ENCODE results near the gene HOXB9. TPM values are rescaled to one million over a fixed set of nuclear protein-coding genes. Genes with fewer than 3 reads are reported as not detected.

HOXB9 gene
- total RNA-seq, 1 experiment from 2014 or later, result 4.0 TPM

DNA sequence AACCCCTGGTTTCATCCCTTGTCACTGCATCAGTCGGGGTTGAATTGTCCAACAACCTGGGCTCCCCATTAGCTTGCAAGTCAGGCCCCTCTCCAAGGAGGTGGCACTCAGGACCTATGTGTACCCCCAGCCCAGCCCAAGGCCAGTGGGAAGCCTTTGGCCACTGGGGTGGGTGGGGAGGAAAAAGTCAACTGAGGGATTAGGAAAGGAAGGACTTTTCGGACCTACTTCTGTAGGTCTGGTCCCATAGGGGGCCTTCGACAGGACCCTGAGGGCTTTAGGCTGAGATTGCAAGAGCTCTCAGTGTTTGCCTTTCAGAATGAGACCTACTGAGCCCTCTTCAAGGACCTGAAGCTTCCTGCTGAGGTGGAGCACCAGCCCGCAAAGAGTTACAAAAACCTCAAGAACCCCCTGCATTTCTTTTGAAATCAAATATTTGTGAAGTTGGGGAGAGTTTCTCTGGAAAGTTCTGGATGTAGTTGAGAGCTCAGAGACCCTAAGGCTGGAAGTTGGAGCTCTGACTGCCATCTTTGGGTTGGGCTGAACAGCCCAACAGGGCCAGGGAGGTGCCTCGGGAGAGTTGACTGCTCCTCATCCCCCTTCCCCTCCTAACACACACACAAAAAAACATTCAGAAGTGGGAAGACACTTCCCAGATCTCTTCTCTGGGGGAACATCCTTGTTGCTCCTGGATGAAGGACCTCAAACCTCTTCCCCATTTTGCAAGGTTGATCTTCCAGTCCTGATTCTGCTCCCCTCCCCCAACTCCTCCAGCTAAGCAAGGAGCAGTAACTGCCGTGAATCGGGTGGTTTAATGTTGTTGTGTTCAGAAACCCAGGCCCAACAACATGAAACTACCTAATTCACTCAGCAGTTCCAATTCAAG lies 5.8 kb upstream of the HOXB9 start:
- H3K4me1 ChIP-seq, result peaks cover 7% of the 10 kb centered on the region
- no peak overlapping the region for H3K4me3 ChIP-seq
- H3K36me3 ChIP-seq, result no peaks in the 10 kb centered on the region
- peaks cover 13% of the 10 kb centered on the region; the same call in 1 of the 2 replicates for H3K27me3 ChIP-seq
- no peaks in the 10 kb centered on the region for H3K9me3 ChIP-seq (replicated peaks)
- no peak overlapping the region for H3K27ac ChIP-seq
- DNase-seq, result no peak

DNA sequence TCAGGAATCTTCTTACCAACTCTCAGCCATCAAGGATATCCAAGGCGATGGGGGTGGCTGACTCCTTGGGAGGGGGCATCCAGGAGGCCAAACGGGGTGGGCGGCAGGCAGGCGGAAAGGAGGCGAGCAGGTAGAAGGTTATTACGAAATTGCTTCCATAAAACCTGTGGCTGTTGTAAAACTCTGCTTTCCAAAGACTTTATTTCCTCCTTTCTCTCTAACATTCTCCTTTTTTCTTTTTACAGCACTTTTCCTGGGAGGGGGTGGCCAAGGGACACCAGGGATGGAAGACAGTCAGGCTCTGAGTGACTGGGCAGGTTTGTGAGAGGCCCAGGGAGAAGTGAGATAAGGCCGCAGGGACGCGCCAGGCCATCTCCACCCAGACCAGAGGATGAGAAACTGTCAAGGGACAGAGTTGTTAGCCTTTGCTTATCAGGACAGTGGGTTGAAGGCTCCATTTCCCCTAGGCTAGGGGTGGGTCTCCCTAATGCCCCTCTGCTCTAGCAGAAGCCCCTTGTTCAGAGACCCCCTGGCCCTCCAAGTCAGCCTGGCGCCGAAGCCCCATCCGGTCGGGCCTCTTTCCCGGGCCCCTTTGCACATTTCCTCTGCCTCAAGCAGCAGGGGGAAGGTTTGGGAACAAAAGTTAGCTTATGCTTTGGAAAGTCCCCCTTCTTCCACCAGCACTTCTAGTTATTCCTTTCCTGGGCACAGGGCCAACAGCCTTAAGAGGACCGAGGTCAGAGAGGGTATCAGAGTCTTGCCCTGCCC lies 5.0 kb upstream of the HOXB9 start:
- Histone ChIP-seq H3K36me3 (no peaks in the 10 kb centered on the region), H3K9me3 (replicated peaks) (no peaks in the 10 kb centered on the region), H3K27me3 (peaks cover 10% of the 10 kb centered on the region; the same call in 1 of the 2 replicates), H3K4me1 (peaks cover 3% of the 10 kb centered on the region), H3K27ac (no peak overlapping the region), H3K4me3 (no peak overlapping the region)
- no peak for DNase-seq

- Histone ChIP-seq H3K36me3 (no peaks in the 10 kb centered on the region), H3K9me3 (replicated peaks) (no peaks in the 10 kb centered on the region), H3K27ac (no peak overlapping the region), H3K4me3 (no peak overlapping the region), H3K4me1 (no peaks in the 10 kb centered on the region; the same call in none of the 2 replicates), H3K27me3 (peaks cover 5% of the 10 kb centered on the region; the same call in 1 of the 2 replicates)
- no peak for DNase-seq
Observed at GRCh38 chr17:48630009-48630924, 4.1 kb upstream of the HOXB9 start.

DNA sequence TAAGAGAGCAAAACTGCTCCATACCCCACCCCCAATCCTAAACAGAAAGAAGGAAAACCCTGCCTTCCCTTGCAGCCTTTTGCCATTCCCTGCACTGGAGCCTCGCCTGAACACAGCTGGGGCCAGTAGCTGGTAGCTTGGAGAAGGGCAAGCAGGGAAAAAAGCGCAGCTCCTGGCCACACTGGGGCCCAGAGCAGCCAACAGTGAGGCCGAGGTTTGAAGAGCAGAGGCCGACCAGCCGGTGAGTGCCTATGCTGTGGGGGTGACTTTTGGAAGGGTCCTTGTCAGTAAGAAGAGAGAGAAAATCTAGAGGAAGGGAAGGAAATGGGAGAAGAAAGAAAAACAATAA lies 3.2 kb upstream of the HOXB9 start:
- H3K4me1 ChIP-seq, result no peaks in the 10 kb centered on the region; the same call in 1 of the 2 replicates
- H3K36me3 ChIP-seq, result no peaks in the 10 kb centered on the region
- no peak overlapping the region for H3K27ac ChIP-seq
- H3K27me3 ChIP-seq, result peaks cover 11% of the 10 kb centered on the region
- DNase-seq, result no peak
- H3K9me3 ChIP-seq (replicated peaks), result no peaks in the 10 kb centered on the region
- no peak overlapping the region for H3K4me3 ChIP-seq

DNA sequence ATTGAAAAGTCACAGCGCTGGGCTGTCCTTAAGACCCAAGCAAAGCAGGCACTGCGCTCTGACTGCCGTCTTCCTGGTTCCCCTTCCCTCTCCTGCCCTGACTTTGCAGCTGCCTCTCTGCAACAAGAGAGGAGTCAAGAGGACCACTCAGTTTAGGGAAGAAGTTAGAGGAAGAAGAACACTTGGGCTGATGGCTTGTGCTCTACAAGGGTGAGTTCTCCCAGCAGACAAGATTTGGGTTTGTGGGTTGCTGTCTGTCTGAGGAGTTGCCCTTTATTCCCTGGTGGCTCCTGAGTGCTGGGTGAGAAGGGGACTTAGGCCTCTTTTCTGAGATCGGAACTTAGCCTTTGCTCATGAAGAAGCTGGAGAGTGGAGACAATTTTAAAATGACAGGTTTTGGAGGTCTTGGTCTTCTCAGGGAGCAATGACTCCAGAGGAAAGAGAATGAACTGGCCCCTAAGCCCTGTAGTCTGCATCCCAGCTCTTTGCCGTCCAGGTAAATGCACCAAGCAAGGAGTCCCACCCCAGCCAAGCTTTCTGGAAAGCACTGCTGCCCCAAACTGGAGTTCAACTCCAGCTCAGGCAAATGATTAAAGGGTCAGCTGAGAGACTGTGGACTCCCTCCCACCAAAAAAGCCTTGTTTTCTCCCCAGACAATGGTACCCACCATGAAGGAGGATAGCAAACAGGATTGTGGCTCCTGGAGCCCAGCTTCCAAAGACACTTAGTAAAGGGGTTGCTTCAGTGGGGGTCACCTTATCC lies 2.7 kb upstream of the HOXB9 start:
- no peaks in the 10 kb centered on the region for H3K9me3 ChIP-seq (replicated peaks)
- H3K4me1 ChIP-seq, result no peaks in the 10 kb centered on the region; the same call in 1 of the 2 replicates
- H3K27me3 ChIP-seq, result peaks cover 16% of the 10 kb centered on the region
- DNase-seq, result no peak
- H3K36me3 ChIP-seq, result no peaks in the 10 kb centered on the region
- H3K27ac ChIP-seq, result no peak overlapping the region
- no peak overlapping the region for H3K4me3 ChIP-seq

GRCh38 chr17:48627623-48628521 lies 1.7 kb upstream of the HOXB9 start:
- Histone ChIP-seq H3K4me1 (no peaks in the 10 kb centered on the region; the same call in 1 of the 2 replicates), H3K36me3 (no peaks in the 10 kb centered on the region), H3K27me3 (peaks cover 17% of the 10 kb centered on the region), H3K9me3 (replicated peaks) (no peaks in the 10 kb centered on the region), H3K4me3 (no peak overlapping the region), H3K27ac (no peak overlapping the region)
- no peak for DNase-seq

GRCh38 chr17:48627118-48627597 lies 1.0 kb upstream of the HOXB9 start:
- DNase-seq, result peak in 1 of 2 experiments; percentile 20
- Histone ChIP-seq H3K4me3 (peak overlapping the region; percentile 59), H3K4me1 (no peaks in the 10 kb centered on the region; the same call in 1 of the 2 replicates), H3K9me3 (replicated peaks) (no peaks in the 10 kb centered on the region), H3K27me3 (peaks cover 17% of the 10 kb centered on the region), H3K27ac (peak overlapping the region; percentile 8; the same call in 1 of the 2 replicates), H3K36me3 (no peaks in the 10 kb centered on the region)

- Histone ChIP-seq H3K27ac (no peak overlapping the region), H3K4me1 (no peaks in the 10 kb centered on the region; the same call in 1 of the 2 replicates), H3K27me3 (peaks cover 12% of the 10 kb centered on the region), H3K9me3 (replicated peaks) (no peaks in the 10 kb centered on the region), H3K4me3 (peak overlapping the region; percentile 59), H3K36me3 (no peaks in the 10 kb centered on the region)
- peak; percentile 30 to 53 for DNase-seq
Observed at GRCh38 chr17:48625495-48626244, 488 bp downstream of the HOXB9 start.

DNA sequence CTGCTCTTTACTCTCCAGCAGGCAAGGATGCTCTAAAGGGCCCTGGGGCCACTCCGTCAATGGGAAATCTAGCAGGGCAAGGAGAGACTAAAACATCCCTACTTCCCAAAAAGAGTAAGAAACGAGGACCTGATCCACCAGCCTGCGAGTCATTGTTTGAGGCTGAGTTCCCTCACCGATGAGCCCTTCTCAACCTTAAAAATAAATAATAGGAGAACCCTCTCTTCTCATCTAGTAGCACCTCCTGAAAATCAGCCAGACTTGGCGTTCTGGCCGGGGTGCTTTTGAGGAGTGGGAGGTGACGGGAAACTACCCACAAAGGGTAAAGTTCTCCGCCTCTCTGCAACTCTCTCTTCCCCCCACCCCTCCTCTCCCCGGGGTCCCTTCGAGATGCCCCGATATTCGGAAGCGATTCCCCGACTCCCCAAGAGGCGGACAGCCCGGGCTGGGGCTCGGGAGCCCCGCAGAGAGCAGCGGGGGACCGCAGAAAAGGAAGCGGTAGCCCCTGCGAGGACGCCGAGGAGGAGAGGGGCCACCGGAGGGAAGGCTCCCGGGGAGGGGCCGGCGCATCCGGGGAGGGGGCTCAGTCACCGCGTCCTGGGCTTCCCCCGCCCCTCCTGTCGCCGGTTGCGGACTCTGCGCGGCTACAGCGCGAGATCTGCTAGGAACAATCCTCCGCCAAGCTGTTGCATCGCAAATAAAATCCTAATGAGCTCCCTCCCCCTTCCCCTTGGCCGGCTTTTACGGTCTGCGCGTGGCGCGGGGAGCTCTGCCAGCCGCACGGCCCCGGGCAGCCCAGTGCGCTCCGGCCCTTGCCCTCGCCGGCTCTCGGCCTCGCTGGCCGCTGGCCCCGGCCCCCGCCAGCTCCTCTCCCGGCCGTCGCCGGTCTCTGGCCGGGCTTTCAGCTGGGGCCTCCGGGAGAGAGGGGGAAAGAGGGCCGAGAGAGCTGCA lies 1.3 kb downstream of the HOXB9 start:
- Histone ChIP-seq H3K27ac (no peak overlapping the region), H3K4me3 (peak overlapping the region; percentile 59), H3K27me3 (peaks cover 12% of the 10 kb centered on the region), H3K4me1 (no peaks in the 10 kb centered on the region; the same call in 1 of the 2 replicates), H3K9me3 (replicated peaks) (no peaks in the 10 kb centered on the region), H3K36me3 (no peaks in the 10 kb centered on the region)
- DNase-seq, result peak; percentile 29 to 49

GRCh38 chr17:48624118-48624517 lies 2.0 kb downstream of the HOXB9 start:
- Histone ChIP-seq H3K27me3 (peaks cover 12% of the 10 kb centered on the region), H3K36me3 (no peaks in the 10 kb centered on the region), H3K9me3 (replicated peaks) (no peaks in the 10 kb centered on the region), H3K4me1 (no peaks in the 10 kb centered on the region; the same call in 1 of the 2 replicates), H3K4me3 (no peak overlapping the region), H3K27ac (no peak overlapping the region)
- DNase-seq, result no peak

DNA sequence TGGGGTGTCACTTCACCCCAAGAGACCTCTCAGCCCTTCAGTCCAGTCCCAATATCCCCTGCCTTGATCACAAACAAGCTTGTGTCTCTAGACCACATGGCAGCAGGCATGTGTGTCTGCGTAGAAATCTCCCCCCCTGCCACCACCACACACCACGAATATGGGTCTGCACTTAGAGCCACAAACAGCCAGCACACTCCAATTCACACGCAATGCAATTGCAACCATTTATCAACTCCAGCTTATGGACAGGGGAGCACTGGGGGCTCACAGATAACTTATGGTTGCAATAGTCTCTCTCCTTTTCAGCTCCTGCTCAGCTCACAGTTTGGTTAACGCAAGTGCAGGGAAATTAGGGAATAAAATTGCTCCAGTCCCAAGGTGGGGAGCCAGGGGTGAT lies 2.6 kb downstream of the HOXB9 start:
- no peaks in the 10 kb centered on the region; the same call in 1 of the 2 replicates for H3K4me1 ChIP-seq
- H3K36me3 ChIP-seq, result no peaks in the 10 kb centered on the region
- peaks cover 13% of the 10 kb centered on the region for H3K27me3 ChIP-seq
- no peaks in the 10 kb centered on the region for H3K9me3 ChIP-seq (replicated peaks)
- no peak overlapping the region for H3K27ac ChIP-seq
- no peak for DNase-seq
- H3K4me3 ChIP-seq, result no peak overlapping the region

Data from SJCRH30 (cell line).